GM21526 (cell line): ENCODE measurements around the gene HCFC2.
"Not testable (repeated sequence)": the region's sequence is repeated elsewhere in the genome, so short reads cannot be mapped to it uniquely, and the experiment has no call there.

ENCODE experiments used
- ATAC-seq: cut with Tn5 transposase; IDR thresholded peaks from one replicate; pipeline ENCODE4 v1.9.1; 2021; ENCODE audit warnings: moderate library complexity; ENCODE audit not compliant: unreplicated experiment, low FRiP score

HCFC2 gene

GRCh38 chr12:104064031-104064841, at the start of gene HCFC2:
Gene HCFC2 (plus strand): TSS chr12:104064531. CDS start chr12:104064561, 30 bp downstream.
- ATAC-seq, result peak; percentile 85

DNA sequence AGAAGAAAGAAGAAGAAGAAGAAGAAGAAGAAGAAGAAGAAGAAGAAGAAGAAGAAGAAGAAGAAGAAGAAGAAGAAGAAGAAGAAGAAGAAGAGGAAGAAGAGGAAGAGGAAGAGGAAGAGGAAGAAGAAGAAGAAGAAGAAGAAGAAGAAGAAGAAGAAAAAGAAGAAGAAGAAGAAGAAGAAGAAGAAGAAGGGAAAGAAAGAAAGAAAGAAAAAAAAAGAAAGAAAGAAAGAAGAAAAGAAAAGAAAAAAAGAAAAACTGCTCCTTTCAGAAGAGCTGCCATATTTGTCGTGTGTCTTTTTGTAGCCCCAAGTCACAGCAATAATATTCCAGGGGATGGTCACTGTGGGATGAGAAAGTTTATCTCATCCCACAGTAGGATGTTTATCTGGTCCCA, 42.5 kb upstream of the HCFC2 start:
- ATAC-seq, result not testable (repeated sequence)

DNA sequence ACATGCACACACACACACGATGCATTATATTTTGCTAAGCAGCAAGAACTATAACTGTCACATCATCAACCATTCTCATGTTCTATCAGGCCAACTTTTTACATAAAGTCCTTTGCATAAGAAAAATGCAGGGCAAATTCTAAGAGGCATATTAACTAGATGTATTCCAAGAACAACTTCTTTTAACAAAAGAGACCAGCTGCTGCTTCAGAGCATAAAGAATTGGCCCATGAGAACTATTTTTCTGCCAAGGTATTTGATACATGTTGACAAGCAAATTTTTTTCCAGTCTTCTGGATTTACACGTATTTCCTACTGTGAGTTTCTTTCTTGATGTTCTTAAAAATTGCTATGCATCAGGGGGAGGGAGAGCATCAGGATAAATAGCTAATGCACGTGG, 41.5 kb upstream of the HCFC2 start:
- no peak for ATAC-seq

GRCh38 chr12:104023710-104024109, 40.6 kb upstream of the HCFC2 start:
- ATAC-seq, result no peak

DNA sequence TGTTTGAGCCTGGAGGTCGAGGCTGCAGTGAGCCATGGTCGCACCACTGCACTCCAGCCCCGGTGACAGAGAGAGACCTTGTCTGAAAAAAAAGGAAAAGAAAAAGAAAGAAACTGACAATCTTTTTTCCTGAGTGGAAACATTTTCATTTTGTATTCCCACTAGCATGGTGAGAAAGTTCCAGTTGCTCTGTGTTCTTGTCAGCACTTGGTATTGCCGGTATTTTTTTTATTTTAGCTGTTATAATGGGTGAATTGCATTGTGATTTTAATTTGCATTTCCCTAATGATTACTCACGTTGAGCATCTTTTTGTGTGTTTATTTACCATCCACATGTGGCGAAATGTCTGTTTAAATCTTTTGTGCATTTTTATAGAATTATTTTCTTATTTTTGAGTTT, 40.0 kb upstream of the HCFC2 start:
- ATAC-seq, result no peak

DNA sequence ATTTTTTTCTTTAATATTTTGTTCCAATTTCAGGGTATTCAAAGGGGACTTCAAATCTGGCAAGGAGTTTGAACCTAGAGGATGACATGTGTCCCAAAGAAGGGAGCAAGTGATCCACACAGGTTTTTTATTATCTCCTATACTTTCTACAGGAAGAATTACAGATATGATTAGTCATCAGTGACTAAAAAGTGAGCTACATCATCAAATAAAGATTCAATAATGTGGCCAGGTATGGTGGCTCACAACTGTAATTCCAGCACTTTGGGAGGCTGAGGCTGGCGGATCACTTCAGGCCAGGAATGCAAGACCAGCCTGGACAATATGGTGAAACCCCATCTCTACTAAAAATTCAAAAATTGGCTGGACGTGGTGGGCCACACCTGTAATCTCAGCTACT, 38.6 kb upstream of the HCFC2 start:
- no peak for ATAC-seq

DNA sequence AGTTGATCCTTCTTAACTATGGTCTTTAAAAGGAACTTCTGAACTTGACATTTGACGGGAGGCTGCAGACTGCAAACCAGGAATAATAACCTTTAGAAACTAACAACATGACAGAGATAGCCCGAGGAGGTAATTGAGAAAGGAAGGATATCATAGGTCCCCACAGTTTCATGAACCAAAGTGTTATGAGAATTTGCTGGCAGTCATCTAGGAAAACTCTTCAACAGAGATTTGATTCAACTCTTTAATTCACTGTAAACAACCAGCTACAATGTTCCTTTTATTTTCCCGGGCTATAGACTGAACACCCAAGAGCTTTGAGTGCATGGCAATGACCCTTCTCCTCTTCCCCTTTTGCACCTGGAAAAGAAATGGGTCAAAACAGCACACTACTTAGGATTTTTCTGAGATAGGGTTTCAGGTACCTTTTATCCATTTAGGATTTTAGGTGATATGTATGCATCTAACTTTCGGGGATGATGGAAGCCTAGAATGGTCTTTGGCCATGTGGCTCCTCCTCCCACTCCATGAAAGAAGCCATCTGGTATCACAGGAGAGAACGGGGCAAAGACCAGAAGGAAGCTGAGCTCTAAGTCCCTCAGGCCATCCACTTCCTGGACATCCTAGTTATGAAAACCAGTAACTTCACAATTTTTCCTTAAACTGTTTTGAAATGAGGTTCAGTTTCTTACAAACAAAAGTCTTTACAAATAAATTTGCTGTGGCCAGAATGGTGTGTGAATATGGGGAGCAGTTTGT, 37.3 kb upstream of the HCFC2 start:
- ATAC-seq, result no peak

- not testable (repeated sequence) for ATAC-seq
Observed at GRCh38 chr12:104030596-104030995, 33.7 kb upstream of the HCFC2 start.

DNA sequence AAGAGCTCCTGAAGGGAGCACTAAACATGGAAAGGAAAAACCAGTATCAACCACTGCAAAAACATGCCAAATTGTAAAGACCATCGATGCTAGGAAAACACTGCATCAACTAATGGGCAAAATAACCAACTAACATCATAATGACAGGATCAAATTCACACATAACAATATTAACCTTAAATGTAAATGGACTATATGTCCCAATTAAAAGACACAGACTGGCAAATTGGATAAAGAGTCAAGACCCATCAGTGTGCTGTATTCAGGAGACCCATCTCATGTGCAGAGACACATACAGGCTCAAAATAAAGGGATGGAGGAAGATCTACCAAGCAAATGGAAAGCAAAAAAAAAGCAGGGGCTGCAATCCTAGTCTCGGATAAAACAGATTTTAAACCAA, 28.2 kb upstream of the HCFC2 start:
- not testable (repeated sequence) for ATAC-seq

DNA sequence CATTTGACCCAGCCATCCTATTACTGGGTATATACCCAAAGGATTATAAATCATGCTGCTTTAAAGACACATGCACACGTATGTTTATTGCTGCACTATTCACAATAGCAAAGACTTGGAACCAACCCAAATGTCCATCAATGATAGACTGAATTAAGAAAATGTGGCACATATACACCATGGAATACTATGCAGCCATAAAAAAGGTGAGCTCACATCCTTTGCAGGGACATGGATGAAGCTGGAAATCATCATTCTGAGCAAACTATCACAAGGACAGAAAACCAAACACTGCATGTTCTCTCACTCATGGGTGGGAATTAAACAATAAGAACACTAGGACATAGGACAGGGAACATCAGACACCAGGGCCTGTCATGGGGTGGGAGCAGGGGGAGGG, 24.6 kb upstream of the HCFC2 start:
- ATAC-seq, result not testable (repeated sequence)

GRCh38 chr12:104042580-104042979, 21.8 kb upstream of the HCFC2 start:
- no peak for ATAC-seq

DNA sequence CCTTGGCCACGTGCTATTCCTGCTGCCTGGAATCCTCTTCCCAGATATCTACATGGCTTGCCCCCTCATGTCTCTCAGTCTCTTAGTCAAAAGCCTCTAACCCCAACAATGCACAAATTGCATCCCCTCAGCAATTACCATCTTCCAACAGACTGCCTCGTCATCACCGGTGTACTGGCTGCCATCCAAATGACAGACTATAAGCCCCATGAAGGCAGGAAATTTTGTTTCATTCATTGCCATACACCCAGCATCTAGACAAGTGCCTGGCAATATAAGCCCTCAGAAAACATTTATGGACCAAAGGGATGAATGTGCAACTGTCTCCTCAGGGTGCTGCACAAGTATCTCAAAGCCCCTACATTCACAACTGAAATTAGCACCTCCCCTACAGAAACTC, 20.2 kb upstream of the HCFC2 start:
- no peak for ATAC-seq

DNA sequence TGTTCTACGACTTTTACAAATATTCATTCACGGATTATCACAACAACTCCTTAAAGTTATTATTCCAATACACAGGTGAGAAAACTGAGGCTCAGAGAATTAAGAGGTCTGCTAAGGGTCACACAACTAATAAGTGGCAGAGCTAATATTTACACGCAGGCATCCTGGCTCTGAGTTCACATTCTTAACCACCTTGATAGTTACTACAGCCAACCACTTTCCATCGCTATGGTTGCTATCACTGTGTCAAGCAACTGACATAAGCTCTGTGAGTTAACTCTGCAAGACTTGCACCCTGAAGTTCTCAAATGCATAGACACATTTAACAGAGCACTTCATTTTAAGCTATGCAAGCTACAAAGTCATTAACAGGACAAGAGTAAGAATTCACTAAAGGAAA, 18.0 kb upstream of the HCFC2 start:
- no peak for ATAC-seq

DNA sequence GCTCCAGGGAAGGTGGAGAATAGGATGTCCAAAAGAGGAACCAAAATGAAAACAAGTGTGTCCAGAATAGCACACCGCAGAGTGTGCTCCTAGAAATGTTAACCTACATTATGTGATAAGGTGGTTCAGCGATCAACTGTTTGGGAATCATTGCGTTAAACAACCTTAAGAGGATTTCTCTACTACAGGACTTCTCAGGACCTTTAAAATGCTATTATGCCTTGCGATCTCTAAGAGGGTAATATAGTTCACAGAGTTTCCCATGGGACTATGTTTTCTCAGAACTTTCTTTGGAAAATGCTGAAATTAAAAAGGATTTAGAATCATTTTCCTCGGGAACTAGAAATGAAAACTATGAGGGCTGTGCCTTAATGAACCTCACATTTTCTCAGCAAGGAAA, 16.2 kb upstream of the HCFC2 start:
- no peak for ATAC-seq

- ATAC-seq, result no peak
Observed at GRCh38 chr12:104048811-104049210, 15.5 kb upstream of the HCFC2 start.

- ATAC-seq, result no peak
Observed at GRCh38 chr12:104049278-104049902, 14.9 kb upstream of the HCFC2 start.

DNA sequence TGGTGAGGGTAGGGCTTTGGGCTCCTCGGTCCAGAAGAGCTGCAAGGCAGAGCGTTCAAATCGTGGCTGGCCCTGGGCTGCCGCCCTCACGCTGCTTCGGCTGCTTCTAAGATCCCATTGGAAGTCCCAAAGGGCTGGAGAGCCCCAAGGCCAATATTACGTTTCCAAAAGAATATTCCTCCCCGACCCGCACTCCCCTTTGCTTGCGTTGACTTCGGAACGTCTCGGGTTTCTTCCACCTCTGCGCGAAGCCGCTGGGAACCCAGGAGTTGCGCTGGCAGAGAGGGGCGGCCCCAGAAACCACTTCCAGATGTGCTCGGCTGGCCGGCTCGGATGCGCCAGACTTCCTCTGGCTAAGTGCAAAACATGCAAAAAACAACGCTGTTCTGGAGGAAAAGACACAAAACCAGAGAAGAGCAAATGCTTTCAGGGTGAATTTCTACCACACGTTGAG, 14.4 kb upstream of the HCFC2 start, which contains the start of gene GLT8D2:
GLT8D2 (minus strand) TSS at position 285 of the 454 bp plus-strand sequence. CDS start 30,539 bp downstream, outside the sequence.
- ATAC-seq, result no peak

- ATAC-seq, result no peak
Observed at GRCh38 chr12:104050436-104050835, 13.9 kb upstream of the HCFC2 start.

- ATAC-seq, result no peak
Observed at GRCh38 chr12:104054681-104055346, 9.5 kb upstream of the HCFC2 start.

- ATAC-seq, result no peak
Observed at GRCh38 chr12:104055686-104056388, 8.5 kb upstream of the HCFC2 start.
